Renal cortex interstitium (tissue), 11 donors: Measurements from ENCODE around the gene CRYZ. TPM values are rescaled to one million over a fixed set of nuclear protein-coding genes. Genes with fewer than 3 reads are reported as not detected.
"Not testable (repeated sequence)": the region's sequence is repeated elsewhere in the genome, so short reads cannot be mapped to it uniquely, and the experiment has no call there.

ENCODE experiments used
- DNase-seq, 11 donors: peaks; one replicate each; pipeline ENCODE4 v3.0.0-alpha.2; 2013; ENCODE audit warnings: low read depth in 9 of 11, low spot score in 4 of 11; ENCODE audit errors: extremely low read depth in 1 of 11
- polyA plus RNA-seq, 3 donors: library from polyadenylated mRNA; unstranded; fragments of 120-200 nt; gene quantifications; one replicate each; pipeline ENCODE4 v1.2.1, GENCODE V29; 2013; ENCODE audit not compliant: insufficient read length in 3 of 3

Gene CRYZ
- polyA plus RNA-seq, 3 donors, result 146 to 183 (median 156) TPM

DNA sequence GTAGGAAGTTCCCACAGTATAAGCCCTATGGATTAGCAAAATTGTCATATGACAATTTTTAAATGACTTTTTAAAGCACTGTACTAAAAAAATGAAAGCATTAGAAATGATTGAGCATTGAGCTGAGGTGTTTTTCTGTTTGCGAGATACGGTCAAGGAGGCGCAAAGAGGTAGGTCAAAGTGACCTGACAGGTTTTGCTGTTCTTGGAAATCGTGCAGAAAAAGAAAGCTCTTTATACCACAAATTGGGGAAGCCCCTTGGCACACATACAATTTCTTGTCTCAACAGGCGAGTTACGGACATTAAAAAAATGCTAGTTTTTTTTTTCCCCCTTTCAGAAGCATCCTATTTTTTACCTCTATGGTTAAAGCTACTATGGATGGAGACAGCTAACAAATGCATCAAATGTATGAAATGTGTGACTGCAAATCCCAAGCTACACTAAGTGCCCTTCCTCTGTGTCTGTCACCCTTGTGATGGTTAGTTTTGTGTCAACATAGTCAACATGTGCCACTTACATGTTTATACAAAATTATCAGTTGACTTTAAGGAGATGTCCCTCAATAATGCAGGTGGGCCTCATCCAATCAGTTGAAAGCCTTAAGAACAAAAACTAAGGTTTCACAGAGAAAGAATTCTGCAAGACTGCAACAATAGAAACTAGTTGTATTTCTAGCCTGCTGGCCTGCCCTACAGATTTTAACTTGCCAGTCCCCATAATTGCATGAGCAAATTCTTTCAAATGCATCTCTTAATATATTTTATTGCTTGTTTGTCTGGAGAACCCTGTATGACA, 29.3 kb downstream of the CRYZ start:
- no peak for DNase-seq

DNA sequence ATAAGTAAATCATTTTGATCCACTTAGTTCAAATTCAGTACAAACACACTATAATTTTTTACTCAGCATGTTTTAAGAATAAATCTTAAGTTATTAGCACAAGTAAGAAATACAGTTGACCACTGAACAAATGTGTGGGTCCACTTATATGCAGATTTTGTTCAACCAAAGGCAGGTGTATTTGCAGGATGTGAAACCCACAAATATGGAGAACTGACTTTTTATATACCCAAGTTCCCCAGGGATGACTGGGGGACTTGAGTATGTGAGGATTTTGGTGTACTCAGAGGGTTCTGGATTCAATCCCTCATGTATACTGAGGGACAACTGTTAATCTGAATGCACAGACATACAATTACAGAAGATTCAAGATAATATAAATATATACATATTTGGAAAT, 33.5 kb downstream of the CRYZ start:
- DNase-seq, result no peak

DNA sequence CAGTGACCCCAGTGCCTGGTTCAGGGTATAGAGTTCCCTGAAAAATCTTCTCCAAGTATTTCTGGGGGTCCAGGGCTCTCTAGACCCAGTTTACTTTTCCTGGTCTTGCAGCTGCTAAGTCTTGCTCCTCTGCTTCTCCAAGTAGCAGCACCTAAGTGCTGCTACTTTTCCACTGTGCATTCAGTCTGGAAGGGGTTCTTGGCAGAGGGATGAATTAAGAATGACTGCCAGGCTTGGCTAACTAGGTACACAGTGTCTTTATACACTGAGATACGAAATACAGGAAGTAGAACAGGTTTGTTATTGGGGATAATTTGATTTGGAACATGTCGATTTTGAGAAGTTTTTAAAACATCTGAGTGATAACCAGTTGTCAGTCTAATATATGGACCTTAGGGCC, 35.0 kb downstream of the CRYZ start:
- DNase-seq, result no peak

GRCh38 chr1:74693473-74693872, 39.4 kb downstream of the CRYZ start:
- DNase-seq, result no peak

GRCh38 chr1:74690909-74691308, 41.9 kb downstream of the CRYZ start:
- DNase-seq, result no peak

GRCh38 chr1:74690364-74690696, 42.5 kb downstream of the CRYZ start:
- no peak for DNase-seq

DNA sequence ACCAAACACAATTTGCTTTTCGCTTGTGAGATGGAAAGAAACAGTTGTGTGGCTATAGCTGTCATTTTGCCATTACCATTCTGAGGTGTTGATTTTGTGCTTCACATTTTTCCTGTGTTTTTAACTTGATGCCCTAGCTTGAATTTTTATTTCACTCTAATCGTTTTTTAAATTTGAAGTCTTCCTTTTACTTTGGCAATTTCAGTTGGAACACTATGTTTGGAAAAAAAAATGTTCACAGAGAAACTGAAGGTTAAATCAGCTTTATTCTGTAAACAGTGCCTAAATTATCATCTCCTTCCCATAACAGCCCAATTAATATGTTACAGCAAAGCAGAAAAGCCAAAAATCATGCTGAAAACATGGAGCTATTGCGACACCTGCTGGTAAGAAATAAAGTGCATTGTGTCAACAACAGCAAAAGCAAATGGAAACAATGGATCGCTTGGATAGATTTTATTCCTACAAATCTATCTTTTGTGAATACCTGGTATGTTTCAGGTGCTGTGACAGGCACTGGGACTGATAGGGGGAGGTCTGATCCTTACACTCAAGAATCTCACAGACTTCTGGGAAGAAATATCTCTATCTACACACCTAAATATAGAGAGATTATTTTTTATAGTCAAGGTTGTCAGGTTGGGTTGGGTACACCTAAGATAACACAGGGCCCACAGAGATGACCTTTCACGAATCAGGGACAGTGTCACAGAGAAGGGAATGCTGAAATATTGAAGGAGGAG, 43.1 kb downstream of the CRYZ start:
- DNase-seq, result peak; percentile 29 to 80 (median 56)

GRCh38 chr1:74686928-74687327, 45.9 kb downstream of the CRYZ start:
- no peak for DNase-seq

DNA sequence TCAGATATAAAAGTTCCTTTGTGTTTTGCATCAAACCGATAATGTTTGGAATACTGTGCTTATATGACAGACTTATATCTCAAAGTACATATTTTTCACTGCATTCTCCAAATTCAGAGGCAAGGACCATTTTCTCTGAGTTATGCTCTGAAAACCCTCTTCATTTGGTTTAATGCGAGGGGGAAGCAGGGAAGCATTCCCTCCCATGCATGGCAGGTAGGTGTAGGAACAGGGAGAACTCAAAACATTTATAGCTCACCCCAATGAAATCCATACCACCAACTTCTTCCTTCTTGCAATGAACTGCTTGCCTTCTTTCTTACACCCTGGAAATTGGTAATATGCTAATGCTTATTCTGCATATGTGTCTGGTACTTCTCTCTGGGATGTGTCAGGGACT, 48.5 kb downstream of the CRYZ start:
- no peak for DNase-seq

- no peak for DNase-seq
Observed at GRCh38 chr1:74683656-74684055, 49.2 kb downstream of the CRYZ start.

- no peak for DNase-seq
Observed at GRCh38 chr1:74681851-74682250, 51.0 kb downstream of the CRYZ start.

DNA sequence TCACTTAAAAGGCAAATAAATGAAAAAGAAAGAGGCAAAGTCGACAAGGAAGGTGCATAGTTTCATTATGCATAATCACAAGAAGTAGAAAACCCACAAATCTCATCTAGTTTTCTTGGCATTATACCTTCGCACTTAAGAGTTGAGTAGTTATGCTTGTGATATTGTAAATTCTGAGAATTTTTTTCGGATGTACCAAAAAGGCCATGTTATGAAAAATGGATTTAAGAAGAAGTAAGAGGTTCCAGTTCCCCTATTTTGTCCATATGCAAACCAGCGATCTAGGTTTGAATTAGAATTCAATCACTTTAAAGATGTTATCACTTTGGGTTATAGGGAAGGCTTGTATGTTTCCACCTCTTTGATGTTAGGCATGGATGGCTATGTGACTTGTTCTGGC, 51.4 kb downstream of the CRYZ start:
- no peak for DNase-seq

- DNase-seq, result no peak
Observed at GRCh38 chr1:74681001-74681400, 51.8 kb downstream of the CRYZ start.

DNA sequence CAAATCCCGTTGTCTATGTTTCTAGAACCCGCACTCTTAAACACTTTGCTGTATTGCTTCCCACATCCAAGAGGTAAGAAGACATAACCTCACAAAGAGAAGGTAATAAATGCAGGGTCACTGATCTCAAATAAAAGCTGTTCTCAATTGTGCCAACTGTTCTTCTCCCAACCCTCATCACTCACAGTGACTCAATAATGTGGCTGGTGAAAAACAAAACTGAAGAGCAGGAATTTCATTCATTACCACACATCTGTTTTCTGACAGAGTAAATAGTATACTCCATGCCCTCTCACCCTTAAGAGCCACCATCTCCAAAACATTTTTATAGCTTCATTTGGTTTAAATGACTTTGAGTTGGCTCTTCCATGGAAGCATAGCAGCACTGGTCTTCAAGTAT, 53.0 kb downstream of the CRYZ start:
- no peak for DNase-seq

GRCh38 chr1:74677926-74678325, 54.9 kb downstream of the CRYZ start:
- no peak for DNase-seq

DNA sequence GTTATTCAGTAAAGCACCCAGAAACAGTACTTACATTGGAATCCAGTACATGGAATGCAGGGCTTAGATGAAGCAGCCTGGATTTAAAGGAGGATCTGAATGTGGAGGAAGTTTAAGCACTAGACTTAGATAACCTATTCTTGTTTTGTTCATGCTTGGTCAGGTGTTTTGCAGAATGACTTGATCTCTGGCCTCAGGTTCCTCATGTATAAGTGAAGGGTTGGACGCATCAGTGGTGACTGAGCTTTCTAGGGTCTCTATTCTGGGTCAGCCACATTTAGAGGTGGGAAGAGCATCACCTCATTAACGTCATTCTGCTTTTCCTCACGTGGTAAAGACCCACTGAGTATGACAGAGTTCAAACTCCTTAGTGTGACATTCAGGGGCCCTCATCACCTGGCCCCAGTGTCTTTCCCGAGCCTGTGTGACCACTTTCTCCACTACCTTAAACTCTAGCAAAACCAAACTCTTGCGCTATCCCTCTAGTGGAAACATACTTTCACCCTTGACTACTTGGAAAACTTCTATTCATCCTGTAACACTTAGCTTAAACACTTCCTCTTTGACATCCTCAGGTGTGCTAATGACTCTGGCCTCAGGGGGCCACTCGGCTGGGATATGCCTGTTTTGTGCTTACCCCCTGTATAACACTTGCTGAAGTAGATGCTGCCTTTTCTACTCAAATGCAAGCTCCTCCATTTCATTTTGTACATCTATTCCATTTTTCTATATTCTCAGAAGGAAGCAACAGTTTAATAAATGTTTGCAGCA, 58.4 kb downstream of the CRYZ start:
- DNase-seq, result no peak

DNA sequence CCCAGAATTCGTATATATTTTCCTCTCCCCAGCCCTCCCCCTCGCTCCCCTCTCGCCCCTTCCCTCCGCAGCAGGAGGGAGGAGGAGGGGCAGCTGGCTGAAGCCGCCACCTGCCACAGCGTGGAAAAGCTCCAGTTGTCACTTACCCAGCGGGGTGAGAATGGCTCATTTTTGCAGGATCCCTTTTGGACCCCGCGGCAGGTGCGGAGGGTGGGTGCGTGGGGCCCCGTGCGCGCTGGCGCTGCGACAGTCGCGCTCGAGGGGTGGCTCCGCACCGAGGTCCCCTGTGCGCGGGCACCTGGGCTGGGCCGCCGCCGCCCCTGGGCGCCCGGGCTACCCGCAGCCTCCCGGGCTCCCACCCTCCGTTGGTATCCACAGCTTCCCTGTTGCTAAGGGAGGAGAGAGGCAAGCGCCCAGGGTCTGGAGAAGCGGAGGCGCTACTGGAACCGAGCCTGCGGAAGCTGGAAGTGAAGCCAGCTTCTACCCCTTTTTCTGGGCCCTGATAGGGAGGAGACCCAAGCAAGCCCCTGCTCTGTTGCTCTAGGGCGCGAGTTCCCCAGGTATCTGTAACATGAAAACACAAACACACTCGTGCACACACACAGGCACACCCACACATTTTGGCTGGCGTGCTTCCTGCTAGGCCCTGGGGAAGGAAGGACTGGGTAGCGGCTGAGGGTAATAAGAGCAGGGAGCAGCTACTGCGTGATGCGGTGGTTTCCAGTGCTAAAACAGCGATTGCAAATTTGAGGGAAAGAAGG, 59.3 kb downstream of the CRYZ start, which contains the start of gene ERICH3:
TSS of gene ERICH3 (minus strand) at position 442 of the 761 bp plus-strand sequence. CDS start at position 169, 273 bp downstream.
- DNase-seq, result peak in 3 of 11 donors; percentile 15 to 24 (median 18)

- not testable (repeated sequence) for DNase-seq
Observed at GRCh38 chr1:74670866-74671265, 62.0 kb downstream of the CRYZ start.
